ENCODE data around the gene ZNF346.
"Not testable (repeated sequence)": the region's sequence is repeated elsewhere in the genome, so short reads cannot be mapped to it uniquely, and the experiment has no call there.

Gene ZNF346

GRCh38 chr5:177022386-177023302, at the start of gene ZNF346:
Gene ZNF346 (plus strand): TSS chr5:177022696. CDS start chr5:177022739, 43 bp downstream.
- H3K4me3 Mint-ChIP-seq = peak within 1 kb of the TSS; percentile 98 to 99 (median 99)
- H3K9me3 Mint-ChIP-seq = no peaks in the 10 kb centered on the region
- H3K27ac Mint-ChIP-seq = peak within 1 kb of the TSS; percentile 91 to 98 (median 94)
- no peaks in the 10 kb centered on the region for H3K27me3 Mint-ChIP-seq (ENCODE audit: low read depth)
- peak; percentile 42 to 60 (median 55) for TF ChIP-seq CTCF (IDR thresholded peaks at IDR 0.05; ENCODE audit: unreplicated experiment in 3 of 3)
- H3K4me1 Mint-ChIP-seq = peaks cover 34% of the 10 kb centered on the region
- peaks cover 16% of the 10 kb centered on the region for H3K36me3 Mint-ChIP-seq (ENCODE audit: low read depth)

GRCh38 chr5:176979669-176980068, 42.8 kb upstream of the ZNF346 start:
- H3K9me3 Mint-ChIP-seq = peaks cover 4% of the 10 kb centered on the region

GRCh38 chr5:176980818-176981217, 41.7 kb upstream of the ZNF346 start:
- no peak overlapping the region for H3K4me3 Mint-ChIP-seq
- peaks cover 60% of the 10 kb centered on the region for H3K36me3 Mint-ChIP-seq (ENCODE audit: low read depth)
- H3K27ac Mint-ChIP-seq = no peak overlapping the region
- no peaks in the 10 kb centered on the region for H3K27me3 Mint-ChIP-seq (ENCODE audit: low read depth)
- H3K4me1 Mint-ChIP-seq = no peaks in the 10 kb centered on the region
- no peak for TF ChIP-seq CTCF (IDR thresholded peaks at IDR 0.05; ENCODE audit: unreplicated experiment in 3 of 3)
- H3K9me3 Mint-ChIP-seq = peaks cover 7% of the 10 kb centered on the region

More at GRCh38 chr5:176979669-176980068, 42.8 kb upstream of the ZNF346 start:
- no peak for TF ChIP-seq CTCF (IDR thresholded peaks at IDR 0.05; ENCODE audit: unreplicated experiment in 3 of 3)
- H3K36me3 Mint-ChIP-seq (ENCODE audit: low read depth) = peaks cover 57% of the 10 kb centered on the region
- H3K27ac Mint-ChIP-seq = no peak overlapping the region
- H3K27me3 Mint-ChIP-seq (ENCODE audit: low read depth) = no peaks in the 10 kb centered on the region
- H3K4me1 Mint-ChIP-seq = no peaks in the 10 kb centered on the region
- H3K4me3 Mint-ChIP-seq = no peak overlapping the region

- not testable (repeated sequence) for H3K9me3 Mint-ChIP-seq; H3K27ac Mint-ChIP-seq; H3K4me1 Mint-ChIP-seq; H3K4me3 Mint-ChIP-seq; H3K27me3 Mint-ChIP-seq (ENCODE audit: low read depth)
- peaks cover 70% of the 10 kb centered on the region for H3K36me3 Mint-ChIP-seq (ENCODE audit: low read depth)
Measured at GRCh38 chr5:176983112-176983511, 39.4 kb upstream of the ZNF346 start.

GRCh38 chr5:176983593-176983992, 38.9 kb upstream of the ZNF346 start:
- H3K4me3 Mint-ChIP-seq; H3K4me1 Mint-ChIP-seq; H3K9me3 Mint-ChIP-seq; H3K27ac Mint-ChIP-seq; H3K27me3 Mint-ChIP-seq (ENCODE audit: low read depth): not testable (repeated sequence)
- H3K36me3 Mint-ChIP-seq (ENCODE audit: low read depth) = peaks cover 74% of the 10 kb centered on the region

- H3K36me3 Mint-ChIP-seq (ENCODE audit: low read depth) = peaks cover 69% of the 10 kb centered on the region
- H3K4me1 Mint-ChIP-seq; H3K27ac Mint-ChIP-seq; H3K4me3 Mint-ChIP-seq; H3K9me3 Mint-ChIP-seq; H3K27me3 Mint-ChIP-seq (ENCODE audit: low read depth): not testable (repeated sequence)
Measured at GRCh38 chr5:176984176-176984575, 38.3 kb upstream of the ZNF346 start.

- no peak for TF ChIP-seq CTCF (IDR thresholded peaks at IDR 0.05; ENCODE audit: unreplicated experiment in 3 of 3)
- no peaks in the 10 kb centered on the region for H3K27me3 Mint-ChIP-seq (ENCODE audit: low read depth)
- no peaks in the 10 kb centered on the region for H3K4me1 Mint-ChIP-seq
- H3K9me3 Mint-ChIP-seq = peaks cover 8% of the 10 kb centered on the region
- peaks cover 58% of the 10 kb centered on the region for H3K36me3 Mint-ChIP-seq (ENCODE audit: low read depth)
- H3K27ac Mint-ChIP-seq = no peak overlapping the region
- H3K4me3 Mint-ChIP-seq = no peak overlapping the region
Measured at GRCh38 chr5:176985516-176985915, 37.0 kb upstream of the ZNF346 start.
